SKM-1 (cell line): ENCODE data around the gene GPR4.
"Not testable (repeated sequence)": the region's sequence is repeated elsewhere in the genome, so short reads cannot be mapped to it uniquely, and the experiment has no call there.

Experiments
- DNase-seq: peaks from one replicate; lab custom pipeline; 2025; ENCODE audit not compliant: unreplicated experiment; lab: John Stamatoyannopoulos, UW

Gene GPR4

DNA sequence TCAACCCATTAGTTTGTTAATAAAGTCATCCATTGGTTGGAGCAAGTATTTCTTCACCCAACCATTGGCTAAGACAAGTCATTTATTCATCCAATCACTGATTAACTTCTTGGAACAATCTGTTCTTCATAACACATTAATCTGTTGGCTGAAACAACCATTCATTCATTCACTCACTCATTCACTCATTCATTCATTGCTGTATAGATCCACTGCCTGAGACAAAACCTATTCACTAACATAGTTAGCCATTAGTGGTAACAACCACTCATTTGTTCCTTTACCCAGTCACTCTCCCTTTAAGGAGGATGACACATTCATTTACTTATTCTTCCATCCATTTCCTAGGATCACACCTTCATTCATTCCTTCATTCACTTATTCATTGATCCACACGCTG lies 22.0 kb upstream of the GPR4 start:
- DNase-seq, result no peak

DNA sequence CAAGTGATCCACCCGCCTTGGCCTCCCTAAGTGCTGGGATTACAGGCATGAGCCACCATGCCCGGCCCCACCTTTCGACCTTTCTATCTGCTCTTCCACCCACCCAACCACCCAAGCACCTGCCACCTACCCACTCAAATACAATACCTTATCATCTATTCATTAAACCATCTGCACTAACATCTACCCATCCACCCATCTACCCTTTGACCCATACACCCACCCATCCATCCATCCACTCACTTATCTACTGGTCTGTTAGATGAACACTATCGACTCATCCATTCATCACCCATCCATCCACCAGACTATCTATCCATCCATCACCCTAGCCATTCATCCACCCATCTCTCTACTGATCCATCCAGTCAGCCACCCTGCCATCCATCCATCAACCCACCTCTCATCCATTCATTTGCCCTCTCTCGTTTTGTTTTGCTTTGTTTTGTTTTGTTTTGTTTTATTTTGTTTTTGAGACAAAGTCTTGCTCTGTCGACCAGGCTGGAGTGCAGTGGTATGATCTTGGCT lies 20.0 kb upstream of the GPR4 start:
- no peak for DNase-seq

DNA sequence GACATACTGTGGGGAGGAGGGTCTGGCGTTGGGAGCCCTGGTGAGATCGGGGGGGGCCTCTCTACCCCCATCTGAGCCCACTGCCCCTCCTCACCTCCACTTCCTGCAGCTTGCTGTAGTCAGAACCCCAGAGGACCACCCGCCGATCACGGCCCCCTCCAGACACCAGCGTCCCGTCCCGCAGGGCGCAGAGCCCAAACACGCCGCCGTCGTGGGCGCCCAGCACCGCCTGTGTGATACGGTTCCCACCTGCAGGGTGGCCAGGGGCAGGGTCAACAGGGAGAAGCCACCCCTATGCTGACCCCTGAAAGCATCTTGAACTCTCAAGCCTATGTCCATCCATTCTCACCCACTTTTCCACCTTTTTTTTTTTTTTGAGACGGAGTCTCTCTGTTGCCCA lies 19.4 kb upstream of the GPR4 start:
- no peak for DNase-seq

DNA sequence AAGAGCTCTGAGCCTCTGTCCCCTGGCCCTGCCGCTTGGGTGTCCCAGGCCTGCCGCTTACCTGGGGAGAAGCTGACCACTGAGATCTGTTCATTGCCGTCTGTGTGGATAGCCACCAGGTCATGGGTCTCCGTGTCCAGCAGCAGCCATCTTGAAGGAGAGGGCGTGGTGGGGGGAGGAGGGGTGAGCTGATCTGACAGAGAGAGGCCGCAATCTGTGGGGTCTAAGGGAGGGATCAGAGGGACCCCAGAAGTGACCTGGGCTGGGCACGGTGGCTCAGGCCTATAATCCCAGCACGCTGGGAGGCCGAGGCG lies 14.6 kb upstream of the GPR4 start:
- DNase-seq, result no peak

DNA sequence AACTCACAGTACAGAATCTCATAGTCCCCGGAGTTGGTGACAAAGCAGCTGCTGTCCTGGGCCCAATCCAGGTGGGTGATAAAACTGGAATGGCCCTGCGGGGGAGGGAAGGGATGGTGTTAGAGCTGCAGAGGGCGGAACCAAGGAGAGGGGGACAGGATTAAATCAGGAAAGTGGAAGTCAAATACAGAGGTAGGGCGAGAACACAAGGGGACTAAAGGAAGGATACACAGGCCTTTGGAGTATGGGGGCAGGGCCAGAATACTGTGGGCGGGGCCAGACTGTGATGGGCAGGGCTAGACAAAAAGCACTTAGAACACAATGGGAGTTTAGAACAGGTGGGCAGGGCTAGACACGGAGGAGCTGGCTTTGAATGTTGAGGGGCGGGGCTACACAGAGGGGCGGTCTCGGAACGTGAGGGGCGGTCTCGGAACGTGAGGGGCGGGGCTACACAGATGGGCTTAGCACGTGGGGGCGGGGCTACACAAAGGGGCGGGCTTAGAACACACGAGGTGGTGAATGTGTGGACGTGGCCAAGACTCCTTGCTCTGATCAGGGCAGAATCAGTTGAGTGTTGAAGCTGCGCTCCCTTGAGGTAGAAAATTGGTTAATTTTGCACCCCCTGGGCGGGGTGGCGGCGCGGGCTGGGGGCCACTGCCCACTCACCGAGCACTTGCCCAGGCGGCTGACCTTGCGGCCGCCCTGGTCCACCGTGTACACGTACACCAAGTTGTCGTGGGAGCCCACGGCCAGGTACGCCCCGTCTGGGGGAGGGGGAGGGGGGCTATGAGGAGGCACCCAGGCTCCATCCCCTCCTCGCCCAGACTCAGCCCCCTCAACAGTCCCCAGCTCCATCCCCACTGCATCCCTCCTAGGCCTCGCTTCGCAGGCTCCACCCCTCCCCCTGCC lies 14.0 kb upstream of the GPR4 start:
- DNase-seq, result peak; percentile 29

DNA sequence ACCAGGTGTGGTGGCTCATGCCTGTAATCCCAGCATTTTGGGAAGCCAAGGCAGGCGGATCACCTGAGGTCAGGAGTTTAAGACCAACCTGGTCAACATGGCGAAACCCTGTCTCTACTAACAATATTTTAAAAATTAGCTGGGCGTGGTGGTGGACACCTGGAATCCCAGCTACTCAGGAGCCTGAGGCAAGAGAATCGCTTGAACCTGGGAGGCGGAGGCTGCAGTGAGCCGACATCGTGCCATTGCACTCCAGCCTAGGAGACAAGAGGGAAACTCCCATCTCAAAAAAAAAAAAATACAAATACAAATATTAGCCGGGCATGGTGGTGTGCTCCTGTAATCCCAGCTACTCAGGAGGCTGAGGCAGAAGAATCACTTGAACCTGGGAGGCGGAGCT lies 13.0 kb upstream of the GPR4 start:
- not testable (repeated sequence) for DNase-seq

DNA sequence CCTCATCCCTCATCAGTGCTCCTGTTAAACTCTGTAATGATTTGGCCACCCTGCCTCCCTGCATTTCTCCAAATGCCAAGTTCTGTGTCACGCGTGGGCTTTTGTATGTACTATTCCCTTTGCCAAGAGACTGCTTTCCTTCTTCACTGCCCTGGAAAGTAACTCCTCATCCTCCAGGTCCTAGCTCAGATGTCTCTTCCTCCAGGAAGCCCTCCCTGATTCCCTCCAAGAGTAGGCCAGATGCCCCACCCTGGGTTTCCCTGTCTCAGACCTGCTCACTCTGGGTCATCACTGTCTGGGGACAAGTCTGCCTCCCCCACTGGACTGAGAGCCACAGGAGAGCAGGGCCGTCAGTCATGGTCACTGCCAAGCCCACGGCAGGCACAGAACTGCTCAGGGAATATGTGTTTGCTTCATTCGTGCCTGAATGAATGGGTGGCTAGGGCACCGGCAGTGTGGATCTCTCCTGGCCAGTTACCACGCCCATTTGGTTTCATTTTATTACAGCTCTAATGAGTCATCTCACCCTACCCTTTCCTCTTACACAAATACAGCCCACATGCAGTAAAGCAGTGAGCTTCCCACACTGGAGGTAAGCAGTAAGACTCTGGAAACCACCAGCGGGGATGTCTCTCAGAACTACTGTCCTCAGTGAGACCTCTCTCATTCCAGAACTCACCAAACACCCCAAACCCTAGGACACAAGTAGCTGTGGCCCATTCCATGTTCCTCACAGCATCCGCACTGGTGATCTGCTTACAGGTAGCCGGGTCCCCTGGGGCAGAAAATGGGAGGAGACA lies 12.1 kb upstream of the GPR4 start:
- no peak for DNase-seq

DNA sequence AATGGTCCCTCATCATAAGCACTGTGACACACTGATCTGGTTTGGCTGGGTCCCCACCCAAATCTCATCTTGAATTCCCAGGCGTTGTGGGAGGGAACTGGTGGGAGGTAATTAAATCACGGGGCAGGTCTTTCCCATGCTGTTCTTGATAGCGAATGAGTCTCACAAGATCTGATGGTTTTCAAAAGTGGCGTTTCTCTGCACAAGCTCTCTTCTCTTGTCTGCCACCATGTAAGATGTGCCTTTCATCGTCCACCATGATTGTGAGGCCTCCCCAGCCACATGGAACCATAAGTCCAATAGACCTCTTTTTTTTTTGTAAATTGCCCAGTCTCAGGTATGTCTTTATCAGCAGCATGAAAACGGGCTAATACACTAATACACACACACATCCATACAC lies 6.9 kb upstream of the GPR4 start:
- DNase-seq, result no peak

DNA sequence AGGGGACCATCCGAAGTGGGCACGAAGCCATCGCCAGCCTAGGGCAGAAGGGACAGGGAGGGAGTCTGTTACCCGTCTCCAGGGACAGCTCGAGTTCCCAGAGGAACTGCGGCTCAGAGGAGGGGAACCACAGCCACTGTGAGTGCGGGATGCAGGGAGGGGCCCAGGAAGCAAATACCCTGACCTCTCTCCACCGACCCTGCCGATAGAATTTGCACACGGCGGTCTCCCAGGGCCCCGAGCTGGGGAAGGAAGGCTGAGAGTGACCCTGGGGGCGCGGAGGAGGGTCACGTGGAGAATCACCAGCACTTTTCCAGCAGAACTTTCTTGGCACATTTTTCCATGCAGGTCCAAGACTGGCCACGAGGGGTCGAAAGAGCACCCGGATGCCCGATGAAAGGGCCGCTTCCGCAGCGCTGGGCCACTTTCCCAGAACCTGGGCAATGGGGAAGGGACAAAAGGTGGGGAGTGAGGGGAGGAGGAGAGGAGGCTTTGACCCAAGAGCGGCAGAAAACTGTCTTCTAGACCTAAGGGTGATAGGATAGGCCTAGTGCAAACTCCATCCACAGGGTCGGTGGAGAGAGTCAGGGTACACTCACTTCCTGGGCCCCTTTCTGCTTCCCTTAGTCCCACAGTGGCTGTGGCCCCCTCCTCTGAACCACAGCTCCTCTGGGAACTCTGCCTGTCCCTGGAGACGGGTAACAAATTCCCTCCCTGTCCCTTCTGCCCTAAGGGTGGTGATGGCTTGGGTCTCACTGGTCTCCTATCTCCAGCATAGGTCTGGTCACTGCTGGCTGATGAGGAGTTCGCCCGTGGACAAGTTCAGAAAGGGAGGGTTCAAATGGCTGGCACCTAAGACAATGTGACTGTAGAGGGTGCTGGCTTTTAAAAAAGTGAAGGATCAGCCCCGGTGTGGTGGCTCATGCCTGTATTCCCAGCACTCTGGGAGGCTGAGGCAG lies 5.3 kb upstream of the GPR4 start:
- no peak for DNase-seq

DNA sequence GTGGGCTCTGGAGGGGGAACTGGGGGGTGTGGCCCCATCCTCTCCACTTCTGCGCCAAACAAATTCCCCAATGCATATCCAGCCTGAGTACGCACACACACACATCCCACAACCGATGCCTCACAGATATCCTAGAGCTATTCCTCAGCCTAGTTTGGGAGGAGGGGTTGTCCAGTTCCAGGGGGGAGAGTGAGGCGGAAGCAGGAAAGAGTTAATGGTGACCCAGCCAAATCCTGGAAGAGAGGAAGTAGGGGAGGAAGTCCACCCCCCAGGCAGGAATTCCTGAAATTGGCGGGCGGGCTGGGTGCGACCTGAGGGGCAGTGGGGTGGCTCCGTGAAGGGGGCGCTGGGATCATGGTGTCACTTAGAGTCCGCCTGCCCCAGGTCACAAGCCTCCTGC lies 897 bp downstream of the GPR4 start:
- DNase-seq, result no peak

DNA sequence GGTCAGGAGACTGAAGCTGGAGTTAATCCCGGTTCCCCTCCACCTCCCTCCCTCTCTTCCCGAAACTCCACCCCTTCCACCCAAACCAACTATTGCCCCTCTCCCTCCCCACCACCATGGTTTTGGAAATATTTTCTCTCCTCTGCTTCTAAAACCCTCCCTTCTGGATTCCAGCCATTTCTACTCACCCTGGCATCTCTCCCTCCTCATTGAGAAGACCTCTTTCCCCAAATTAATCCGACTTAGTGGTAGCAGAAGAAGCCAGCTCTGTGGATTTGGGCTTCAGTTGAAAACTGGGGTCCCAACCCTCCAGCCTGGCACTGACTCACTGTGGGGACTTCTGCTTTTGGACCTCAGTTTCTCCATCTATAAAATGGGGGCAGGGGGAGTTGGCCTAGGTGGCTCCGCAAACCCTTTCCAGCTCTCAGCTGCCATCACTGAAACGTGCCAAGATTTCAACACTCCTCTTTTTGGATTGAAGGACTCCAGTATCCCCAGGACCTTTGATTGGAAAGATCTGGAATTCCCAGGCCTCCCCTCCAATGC lies 1.6 kb downstream of the GPR4 start:
- DNase-seq, result no peak

DNA sequence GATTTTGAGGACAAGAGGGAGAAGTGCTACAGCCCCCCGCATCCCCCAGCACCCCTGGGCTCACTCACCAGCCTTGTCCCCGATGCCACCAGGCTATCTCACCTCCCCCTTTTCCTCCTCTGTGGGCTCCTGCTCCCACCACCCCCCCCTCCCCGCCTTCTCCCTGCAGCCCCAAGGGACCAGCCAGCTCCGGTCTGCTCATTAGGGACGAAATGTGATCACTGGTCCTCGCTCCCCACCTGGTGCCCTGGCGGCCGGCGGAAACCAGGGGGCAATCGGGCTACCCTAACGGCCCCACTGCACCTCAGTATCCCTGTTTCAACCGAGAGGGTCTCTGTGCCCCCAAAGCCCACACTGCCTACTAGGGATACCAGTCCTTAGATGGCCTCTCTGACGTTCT lies 2.7 kb downstream of the GPR4 start:
- DNase-seq, result no peak

DNA sequence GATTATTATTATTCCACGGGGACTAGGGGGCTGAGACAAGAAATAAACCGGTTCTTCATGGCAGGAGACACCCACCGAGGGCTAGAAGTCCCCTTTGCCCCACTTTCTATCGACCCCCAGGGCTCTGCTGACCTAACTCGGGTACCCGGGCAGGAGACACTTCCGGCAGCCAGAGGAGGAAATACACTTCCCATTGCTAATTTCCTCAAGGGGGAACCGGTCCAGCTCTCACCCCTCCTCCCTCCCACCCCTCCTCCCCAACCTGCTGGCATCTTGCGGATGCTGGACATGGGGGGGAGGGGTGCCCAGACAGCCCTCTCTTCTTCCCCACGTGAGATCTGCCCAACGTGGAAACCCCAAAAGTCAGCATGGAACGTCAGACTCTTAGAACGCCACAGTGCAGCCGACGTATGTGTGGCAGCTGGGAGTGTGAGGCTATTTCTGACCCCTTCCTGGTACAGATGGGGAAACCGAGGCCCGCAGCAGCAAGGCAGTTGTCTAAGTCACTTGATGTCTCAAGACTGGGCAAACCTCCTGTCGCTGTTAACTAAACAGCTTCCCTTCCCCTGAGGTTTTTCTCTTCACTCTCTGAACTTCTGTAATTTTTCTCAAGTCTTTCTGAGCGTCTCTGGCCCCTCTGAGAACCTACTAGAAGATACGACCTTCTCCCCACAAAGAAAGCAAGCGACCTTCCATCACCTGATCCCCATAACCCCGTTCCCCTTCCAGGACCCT lies 3.6 kb downstream of the GPR4 start:
- DNase-seq, result no peak

DNA sequence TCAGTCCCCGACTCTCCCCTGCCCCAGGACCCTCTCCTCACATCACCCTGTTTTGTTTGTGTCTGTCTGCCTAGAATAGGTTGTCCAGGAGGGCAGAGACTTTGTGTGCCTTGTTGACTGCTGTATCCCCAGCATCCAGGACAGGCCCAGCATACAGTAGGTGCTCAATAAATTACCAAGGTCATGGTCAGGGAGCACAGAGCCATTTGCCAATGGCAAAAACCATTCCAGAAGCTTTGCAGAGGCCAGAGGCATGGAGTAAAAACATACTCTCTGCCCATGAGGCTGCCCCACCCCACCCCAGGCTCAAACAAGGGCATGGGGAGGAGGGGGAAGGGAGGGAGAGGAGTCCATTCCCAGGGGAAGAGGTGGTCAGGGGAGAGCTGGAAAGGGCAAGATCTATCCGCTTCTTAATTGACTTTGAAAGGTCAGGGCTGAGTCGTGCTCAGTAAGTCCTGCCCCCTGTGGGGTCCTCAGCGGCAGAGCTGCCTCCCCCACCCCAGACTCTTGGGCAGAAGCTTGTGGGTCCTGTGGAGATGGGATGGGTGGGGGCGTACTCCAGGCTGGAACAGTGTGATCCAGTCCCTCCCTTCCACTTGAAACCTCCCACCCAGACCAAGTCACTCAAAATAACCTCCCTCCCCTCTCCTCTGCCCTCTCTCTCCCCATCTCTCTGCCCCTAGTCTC lies 4.4 kb downstream of the GPR4 start:
- DNase-seq, result no peak

DNA sequence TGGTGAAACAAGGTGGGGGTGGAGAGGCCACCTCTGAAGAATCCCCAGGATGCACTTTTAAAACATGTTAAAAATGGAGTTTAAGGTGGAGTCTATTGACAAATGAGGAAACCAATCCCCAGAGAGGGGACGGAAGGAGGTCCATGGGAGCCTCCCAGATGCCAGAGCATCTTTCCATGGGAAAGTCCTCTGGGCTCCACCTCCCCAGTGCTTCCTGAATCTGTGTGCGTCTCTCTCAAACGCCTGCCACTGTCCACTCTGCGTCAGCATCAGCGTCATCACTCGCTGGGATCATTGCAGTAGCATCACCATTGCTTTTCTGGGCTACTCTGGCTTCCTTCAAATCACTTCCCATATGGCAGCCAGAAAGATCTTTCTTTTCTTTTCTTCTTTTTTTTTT lies 6.2 kb downstream of the GPR4 start:
- DNase-seq, result no peak

DNA sequence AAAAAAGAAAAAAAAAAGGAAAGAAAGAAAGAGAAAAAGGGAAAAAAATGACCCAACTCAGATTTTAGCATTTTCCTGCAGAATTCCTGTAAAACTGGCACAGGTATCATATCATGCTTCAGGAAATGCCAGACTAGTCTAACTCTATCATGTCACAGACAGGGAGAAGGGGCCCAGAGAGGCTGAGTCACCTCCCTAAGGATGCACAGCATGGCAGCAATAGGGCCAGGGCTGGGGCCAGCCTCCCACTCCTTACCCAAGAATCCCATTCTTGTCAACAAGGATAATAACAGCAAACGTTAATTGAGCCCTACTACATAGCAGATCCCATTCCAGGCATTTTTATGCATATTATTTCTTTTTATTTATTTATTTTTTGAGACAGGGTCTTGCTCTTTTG lies 8.5 kb downstream of the GPR4 start:
- DNase-seq, result no peak

DNA sequence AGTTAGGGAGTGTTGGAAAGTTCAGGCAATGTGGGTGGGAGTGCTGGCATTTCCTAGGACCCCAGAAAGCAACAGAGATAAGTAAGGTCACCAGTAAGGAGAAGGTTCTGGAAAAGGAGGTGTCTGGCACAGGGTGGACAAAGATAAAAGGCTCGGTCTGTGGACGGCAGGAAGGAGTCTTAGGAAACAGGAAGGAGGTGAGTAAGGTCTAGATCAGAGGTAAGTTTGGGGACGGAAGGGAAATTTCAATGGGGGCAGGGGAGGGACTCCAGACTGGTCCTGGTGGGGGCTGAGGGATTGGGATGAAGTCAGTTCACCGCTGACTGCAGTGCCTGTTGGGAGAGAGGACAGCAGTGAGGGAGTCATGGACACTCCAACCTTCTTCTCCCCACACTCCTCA lies 9.6 kb downstream of the GPR4 start:
- no peak for DNase-seq

DNA sequence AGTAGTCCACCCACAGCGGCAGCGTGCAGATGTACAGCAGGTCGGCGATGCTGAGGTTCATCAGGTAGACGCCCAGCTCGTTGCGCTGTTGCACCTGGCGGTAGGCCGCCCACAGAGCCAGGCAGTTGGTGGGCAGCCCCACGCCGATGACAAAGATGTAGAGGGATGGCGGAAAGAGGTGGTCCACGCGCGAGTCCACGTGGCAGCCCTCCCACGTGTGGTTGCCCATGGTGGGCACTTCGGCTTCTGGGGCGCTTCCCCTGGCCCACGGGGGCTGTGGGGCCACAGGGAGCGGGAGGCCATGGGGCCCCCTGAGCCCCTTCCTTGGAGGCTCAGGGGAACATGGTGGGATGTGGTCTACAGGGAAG lies 10.4 kb downstream of the GPR4 start:
- no peak for DNase-seq

DNA sequence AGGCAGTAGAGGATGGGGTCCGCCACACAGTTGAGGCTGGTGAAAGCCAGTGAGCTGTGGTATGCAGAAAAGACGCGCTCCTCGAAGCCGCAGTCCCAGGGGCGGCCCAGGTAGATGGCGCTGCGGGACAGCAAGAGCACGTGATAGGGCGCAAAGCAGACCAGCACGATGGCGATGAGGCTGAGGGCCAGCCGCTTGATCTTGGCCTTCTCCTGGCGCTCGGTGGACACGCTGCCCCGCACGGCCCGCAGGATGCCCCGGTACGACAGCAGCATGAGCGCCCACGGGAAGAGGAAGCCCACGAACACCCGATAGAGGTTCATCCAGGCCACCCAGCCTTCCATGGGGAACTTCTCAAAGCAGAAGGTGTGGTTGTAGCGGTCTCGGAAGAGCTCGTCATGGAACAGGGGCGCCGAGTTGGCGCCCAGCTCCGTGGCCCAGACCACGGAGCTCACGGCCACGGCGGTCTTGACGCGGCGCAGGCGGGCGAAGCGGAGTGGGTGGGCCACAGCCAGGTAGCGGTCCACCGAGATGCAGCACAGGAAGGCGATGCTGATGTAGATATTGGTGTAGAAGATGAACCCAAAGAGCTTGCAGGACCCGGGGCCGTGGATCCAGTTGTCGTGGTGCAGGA lies 10.9 kb downstream of the GPR4 start:
- no peak for DNase-seq
